ENCODE measurements around the gene CHPT1.

- TF ChIP-seq, protein P1, sequence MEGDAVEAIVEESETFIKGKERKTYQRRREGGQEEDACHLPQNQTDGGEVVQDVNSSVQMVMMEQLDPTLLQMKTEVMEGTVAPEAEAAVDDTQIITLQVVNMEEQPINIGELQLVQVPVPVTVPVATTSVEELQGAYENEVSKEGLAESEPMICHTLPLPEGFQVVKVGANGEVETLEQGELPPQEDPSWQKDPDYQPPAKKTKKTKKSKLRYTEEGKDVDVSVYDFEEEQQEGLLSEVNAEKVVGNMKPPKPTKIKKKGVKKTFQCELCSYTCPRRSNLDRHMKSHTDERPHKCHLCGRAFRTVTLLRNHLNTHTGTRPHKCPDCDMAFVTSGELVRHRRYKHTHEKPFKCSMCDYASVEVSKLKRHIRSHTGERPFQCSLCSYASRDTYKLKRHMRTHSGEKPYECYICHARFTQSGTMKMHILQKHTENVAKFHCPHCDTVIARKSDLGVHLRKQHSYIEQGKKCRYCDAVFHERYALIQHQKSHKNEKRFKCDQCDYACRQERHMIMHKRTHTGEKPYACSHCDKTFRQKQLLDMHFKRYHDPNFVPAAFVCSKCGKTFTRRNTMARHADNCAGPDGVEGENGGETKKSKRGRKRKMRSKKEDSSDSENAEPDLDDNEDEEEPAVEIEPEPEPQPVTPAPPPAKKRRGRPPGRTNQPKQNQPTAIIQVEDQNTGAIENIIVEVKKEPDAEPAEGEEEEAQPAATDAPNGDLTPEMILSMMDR (conservative IDR thresholded peaks at IDR 0.05 in 1 of 2, IDR thresholded peaks at IDR 0.05 in 1 of 2; ENCODE audit: low read depth in 1 of 2, low read length in 2 of 2) = no peak
- no peak for TF ChIP-seq EZH2 (IDR thresholded peaks at IDR 0.05; ENCODE audit: low read length, missing control alignments)
Measured at GRCh38 chr12:101700299-101700820, 2.9 kb downstream of the CHPT1 start.
